ENCODE measurements around the gene MCTS1. TPM values are rescaled to one million over a fixed set of nuclear protein-coding genes. Genes with fewer than 3 reads are reported as not detected.

Gene MCTS1
- total RNA-seq = 41.5 TPM
- polyA plus RNA-seq (ENCODE audit: insufficient read depth in 1 of 8, insufficient read length in 8 of 8, low replicate concordance in 1 of 8) = 10 to 100 TPM; 33.4 to 43.6 (median 38.1) TPM
- long read RNA-seq, donor 1, transcript MCTS1-202 (6 exons, 1,018 nt) = major isoform, 11 of 27 reads
- long read RNA-seq, donor 1, partial matches to known transcripts = 10 of 27 reads
- long read RNA-seq, donor 1, other reads (novel, unspliced or antisense) = 6 of 27 reads
- long read RNA-seq, donor 2, partial matches to known transcripts = 0 of 3 reads
- long read RNA-seq, donor 2, other reads (novel, unspliced or antisense) = 0 of 3 reads
- long read RNA-seq, donor 3, transcript MCTS1-202 (6 exons, 1,018 nt) = major isoform, 23 of 27 reads
- long read RNA-seq, donor 3, partial matches to known transcripts = 0 of 27 reads
- long read RNA-seq, donor 3, other reads (novel, unspliced or antisense) = 0 of 27 reads
- long read RNA-seq, donor 4, transcript MCTS1-202 (6 exons, 1,018 nt) = major isoform, 12 of 14 reads
- long read RNA-seq, donor 4, partial matches to known transcripts = 0 of 14 reads
- long read RNA-seq, donor 4, other reads (novel, unspliced or antisense) = 0 of 14 reads
- long read RNA-seq, donor 5, transcript MCTS1-202 (6 exons, 1,018 nt) = major isoform, 55 of 116 reads
- long read RNA-seq, donor 5, transcript MCTS1-201 (6 exons, 1,130 nt) = minor isoform, 7 of 116 reads
- long read RNA-seq, donor 5, transcript MCTS1-204 (2 exons, 398 nt) = minor isoform, 5 of 116 reads
- long read RNA-seq, donor 5, partial matches to known transcripts = 49 of 116 reads
- long read RNA-seq, donor 5, other reads (novel, unspliced or antisense) = 0 of 116 reads
- long read RNA-seq, donor 6, transcript MCTS1-202 (6 exons, 1,018 nt) = major isoform, 43 of 49 reads
- long read RNA-seq, donor 6, partial matches to known transcripts = 0 of 49 reads
- long read RNA-seq, donor 6, other reads (novel, unspliced or antisense) = 0 of 49 reads
- long read RNA-seq, donor 7, transcript MCTS1-202 (6 exons, 1,018 nt) = major isoform, 47 of 52 reads
- long read RNA-seq, donor 7, partial matches to known transcripts = 0 of 52 reads
- long read RNA-seq, donor 7, other reads (novel, unspliced or antisense) = 0 of 52 reads
- long read RNA-seq, donor 8, transcript MCTS1-202 (6 exons, 1,018 nt) = major isoform, 17 of 40 reads
- long read RNA-seq, donor 8, partial matches to known transcripts = 5 of 40 reads
- long read RNA-seq, donor 8, other reads (novel, unspliced or antisense) = 13 of 40 reads
- long read RNA-seq, donor 9, transcript MCTS1-202 (6 exons, 1,018 nt) = major isoform, 19 of 37 reads
- long read RNA-seq, donor 9, partial matches to known transcripts = 0 of 37 reads
- long read RNA-seq, donor 9, other reads (novel, unspliced or antisense) = 15 of 37 reads
- long read RNA-seq, donor 10, transcript MCTS1-202 (6 exons, 1,018 nt) = major isoform, 32 of 63 reads
- long read RNA-seq, donor 10, transcript MCTS1-201 (6 exons, 1,130 nt) = minor isoform, 9 of 63 reads
- long read RNA-seq, donor 10, partial matches to known transcripts = 0 of 63 reads
- long read RNA-seq, donor 10, other reads (novel, unspliced or antisense) = 19 of 63 reads
- long read RNA-seq, donor 11, transcript MCTS1-202 (6 exons, 1,018 nt) = major isoform, 28 of 31 reads
- long read RNA-seq, donor 11, partial matches to known transcripts = 0 of 31 reads
- long read RNA-seq, donor 11, other reads (novel, unspliced or antisense) = 0 of 31 reads

GRCh38 chrX:120603707-120604360 is at the start of gene MCTS1:
Gene MCTS1, plus strand, starts transcription at chrX:120604101. Its CDS starts 136 bp downstream, at chrX:120604237.
- H3K27ac ChIP-seq (ENCODE audit: low read length) = peak within 1 kb of the TSS; percentile 91
- H3K9me3 ChIP-seq (replicated peaks; ENCODE audit: control insufficient read depth, low read depth, low read length) = no peaks in the 10 kb centered on the region
- no peaks in the 10 kb centered on the region for H3K27me3 ChIP-seq (ENCODE audit: control insufficient read depth, insufficient read depth, low read length)
- peak within 1 kb of the TSS; percentile 56 for H3K4me3 ChIP-seq (ENCODE audit: low read length)
- 41% methylated on average over 25 of the region's 31 CpGs for WGBS (ENCODE audit: insufficient coverage)
- H3K36me3 ChIP-seq (ENCODE audit: control insufficient read depth, insufficient read depth, low read length) = no peaks in the 10 kb centered on the region
- H3K4me1 ChIP-seq (ENCODE audit: control insufficient read depth, insufficient read depth, low read length) = no peaks in the 10 kb centered on the region
- DNase-seq = peak; percentile 98

- H3K36me3 ChIP-seq (ENCODE audit: control insufficient read depth, insufficient read depth, low read length) = peaks cover 4% of the 10 kb centered on the region
- H3K27me3 ChIP-seq (ENCODE audit: control insufficient read depth, insufficient read depth, low read length) = peaks cover 2% of the 10 kb centered on the region
- WGBS (ENCODE audit: insufficient coverage) = no CpG with 5 or more reads among the region's 5 CpGs
- H3K4me1 ChIP-seq (ENCODE audit: control insufficient read depth, insufficient read depth, low read length) = no peaks in the 10 kb centered on the region
- H3K27ac ChIP-seq (ENCODE audit: low read length) = no peak overlapping the region
- no peak overlapping the region for H3K4me3 ChIP-seq (ENCODE audit: low read length)
- DNase-seq = no peak
- no peaks in the 10 kb centered on the region for H3K9me3 ChIP-seq (replicated peaks; ENCODE audit: control insufficient read depth, low read depth, low read length)
Observed at GRCh38 chrX:120556251-120556650, 47.6 kb upstream of the MCTS1 start.

- WGBS (ENCODE audit: insufficient coverage) = no CpG with 5 or more reads among the region's 7 CpGs
Observed at GRCh38 chrX:120559804-120560203, 44.1 kb upstream of the MCTS1 start.

GRCh38 chrX:120560405-120560841 is 43.5 kb upstream of the MCTS1 start:
- Histone ChIP-seq H3K27ac (ENCODE audit: low read length) (peak overlapping the region; percentile 99), H3K27me3 (ENCODE audit: control insufficient read depth, insufficient read depth, low read length) (peaks cover 2% of the 10 kb centered on the region), H3K4me1 (ENCODE audit: control insufficient read depth, insufficient read depth, low read length) (no peaks in the 10 kb centered on the region), H3K4me3 (ENCODE audit: low read length) (peak overlapping the region; percentile 66), H3K9me3 (replicated peaks; ENCODE audit: control insufficient read depth, low read depth, low read length) (no peaks in the 10 kb centered on the region), H3K36me3 (ENCODE audit: control insufficient read depth, insufficient read depth, low read length) (peaks cover 1% of the 10 kb centered on the region)
- peak; percentile 75 for DNase-seq
- 30% methylated on average over 8 of the region's 10 CpGs for WGBS (ENCODE audit: insufficient coverage)

More at GRCh38 chrX:120559804-120560203, 44.1 kb upstream of the MCTS1 start:
- Histone ChIP-seq H3K9me3 (replicated peaks; ENCODE audit: control insufficient read depth, low read depth, low read length) (no peaks in the 10 kb centered on the region), H3K27me3 (ENCODE audit: control insufficient read depth, insufficient read depth, low read length) (peaks cover 2% of the 10 kb centered on the region), H3K4me1 (ENCODE audit: control insufficient read depth, insufficient read depth, low read length) (no peaks in the 10 kb centered on the region), H3K36me3 (ENCODE audit: control insufficient read depth, insufficient read depth, low read length) (peaks cover 2% of the 10 kb centered on the region), H3K27ac (ENCODE audit: low read length) (peak overlapping the region; percentile 99), H3K4me3 (ENCODE audit: low read length) (peak overlapping the region; percentile 66)
- peak; percentile 14 for DNase-seq

- 33% methylated on average over 18 of the region's 54 CpGs for WGBS (ENCODE audit: insufficient coverage)
- Histone ChIP-seq H3K4me1 (ENCODE audit: control insufficient read depth, insufficient read depth, low read length) (no peaks in the 10 kb centered on the region), H3K4me3 (ENCODE audit: low read length) (peak within 1 kb of the TSS; percentile 66), H3K27ac (ENCODE audit: low read length) (peak within 1 kb of the TSS; percentile 99), H3K27me3 (ENCODE audit: control insufficient read depth, insufficient read depth, low read length) (peaks cover 2% of the 10 kb centered on the region), H3K36me3 (ENCODE audit: control insufficient read depth, insufficient read depth, low read length) (no peaks in the 10 kb centered on the region), H3K9me3 (replicated peaks; ENCODE audit: control insufficient read depth, low read depth, low read length) (no peaks in the 10 kb centered on the region)
- peak; percentile 99 for DNase-seq
Observed at GRCh38 chrX:120560842-120561633, 42.9 kb upstream of the MCTS1 start, which contains the start of gene CUL4B. Gene CUL4B, minus strand, starts transcription at chrX:120560962. Its CDS starts 324 bp downstream, at chrX:120560638.

- peak; percentile 13 for DNase-seq
- Histone ChIP-seq H3K4me1 (ENCODE audit: control insufficient read depth, insufficient read depth, low read length) (no peaks in the 10 kb centered on the region), H3K36me3 (ENCODE audit: control insufficient read depth, insufficient read depth, low read length) (no peaks in the 10 kb centered on the region), H3K27me3 (ENCODE audit: control insufficient read depth, insufficient read depth, low read length) (peaks cover 2% of the 10 kb centered on the region), H3K9me3 (replicated peaks; ENCODE audit: control insufficient read depth, low read depth, low read length) (no peaks in the 10 kb centered on the region), H3K27ac (ENCODE audit: low read length) (peak overlapping the region; percentile 94), H3K4me3 (ENCODE audit: low read length) (peak overlapping the region; percentile 59)
- 26% methylated on average over 6 of the region's 12 CpGs for WGBS (ENCODE audit: insufficient coverage)
Observed at GRCh38 chrX:120561634-120562568, 42.0 kb upstream of the MCTS1 start.

GRCh38 chrX:120562569-120562926 is 41.4 kb upstream of the MCTS1 start:
- no peaks in the 10 kb centered on the region for H3K4me1 ChIP-seq (ENCODE audit: control insufficient read depth, insufficient read depth, low read length)
- peak overlapping the region; percentile 94 for H3K27ac ChIP-seq (ENCODE audit: low read length)
- H3K9me3 ChIP-seq (replicated peaks; ENCODE audit: control insufficient read depth, low read depth, low read length) = no peaks in the 10 kb centered on the region
- peaks cover 2% of the 10 kb centered on the region for H3K27me3 ChIP-seq (ENCODE audit: control insufficient read depth, insufficient read depth, low read length)
- peak; percentile 38 for DNase-seq
- H3K36me3 ChIP-seq (ENCODE audit: control insufficient read depth, insufficient read depth, low read length) = no peaks in the 10 kb centered on the region
- WGBS (ENCODE audit: insufficient coverage) = 37% methylated on average over 2 of the region's 2 CpGs
- H3K4me3 ChIP-seq (ENCODE audit: low read length) = no peak overlapping the region
